Raji (cell line): ENCODE results near the gene FEN1.

Source experiments
- POLR2A ChIP-seq: IDR thresholded peaks from 2 replicates; pipeline ENCODE4 v1.6.1; 2011; ENCODE audit warnings: low read depth, low read length, control low read depth; ENCODE audit not compliant: insufficient read depth

The FEN1 gene

DNA sequence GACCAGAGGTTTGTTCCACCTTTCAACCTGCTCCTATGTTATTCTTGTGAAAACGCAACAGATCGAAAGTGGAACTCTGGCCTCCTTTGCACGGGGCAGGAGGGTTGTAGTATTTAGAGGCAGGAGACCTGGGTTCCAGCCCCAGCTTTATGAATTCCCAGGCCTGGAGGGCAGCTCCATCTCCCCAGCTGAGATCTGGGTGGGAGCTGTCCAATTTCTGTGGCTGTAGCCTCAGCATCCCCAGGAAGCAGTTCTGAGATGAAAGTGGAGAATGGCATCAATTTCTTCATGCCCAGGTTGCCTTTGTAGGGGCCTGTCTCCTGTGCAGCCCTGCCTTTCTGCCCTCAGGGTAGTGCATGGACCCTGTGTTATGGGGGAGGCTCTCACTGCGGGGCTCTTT lies 39.5 kb downstream of the FEN1 start:
- no peak for TF ChIP-seq POLR2A

- no peak for TF ChIP-seq POLR2A
Measured at GRCh38 chr11:61832754-61833153, 40.0 kb downstream of the FEN1 start.

DNA sequence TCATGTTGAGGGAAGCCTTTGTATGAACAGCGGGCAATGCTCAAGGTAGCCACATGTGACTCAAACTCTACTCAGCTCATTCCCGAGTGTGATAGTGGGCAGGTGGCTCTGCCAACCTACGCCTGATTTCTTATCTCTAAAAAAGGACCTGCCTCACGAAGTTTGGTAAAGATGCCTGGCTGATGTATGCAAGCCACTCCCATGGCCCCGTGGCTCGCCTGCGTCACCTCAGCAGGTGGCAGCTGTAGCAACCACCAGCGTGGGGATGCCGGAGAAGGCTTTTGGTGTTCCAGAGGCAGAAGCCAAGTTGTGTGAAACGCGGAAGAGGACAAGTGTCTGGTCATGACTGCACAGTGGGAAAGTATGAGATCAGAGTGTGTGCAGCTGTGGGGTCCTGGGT lies 40.8 kb downstream of the FEN1 start:
- TF ChIP-seq POLR2A = no peak

- no peak for TF ChIP-seq POLR2A
Measured at GRCh38 chr11:61833926-61834277, 41.2 kb downstream of the FEN1 start.

DNA sequence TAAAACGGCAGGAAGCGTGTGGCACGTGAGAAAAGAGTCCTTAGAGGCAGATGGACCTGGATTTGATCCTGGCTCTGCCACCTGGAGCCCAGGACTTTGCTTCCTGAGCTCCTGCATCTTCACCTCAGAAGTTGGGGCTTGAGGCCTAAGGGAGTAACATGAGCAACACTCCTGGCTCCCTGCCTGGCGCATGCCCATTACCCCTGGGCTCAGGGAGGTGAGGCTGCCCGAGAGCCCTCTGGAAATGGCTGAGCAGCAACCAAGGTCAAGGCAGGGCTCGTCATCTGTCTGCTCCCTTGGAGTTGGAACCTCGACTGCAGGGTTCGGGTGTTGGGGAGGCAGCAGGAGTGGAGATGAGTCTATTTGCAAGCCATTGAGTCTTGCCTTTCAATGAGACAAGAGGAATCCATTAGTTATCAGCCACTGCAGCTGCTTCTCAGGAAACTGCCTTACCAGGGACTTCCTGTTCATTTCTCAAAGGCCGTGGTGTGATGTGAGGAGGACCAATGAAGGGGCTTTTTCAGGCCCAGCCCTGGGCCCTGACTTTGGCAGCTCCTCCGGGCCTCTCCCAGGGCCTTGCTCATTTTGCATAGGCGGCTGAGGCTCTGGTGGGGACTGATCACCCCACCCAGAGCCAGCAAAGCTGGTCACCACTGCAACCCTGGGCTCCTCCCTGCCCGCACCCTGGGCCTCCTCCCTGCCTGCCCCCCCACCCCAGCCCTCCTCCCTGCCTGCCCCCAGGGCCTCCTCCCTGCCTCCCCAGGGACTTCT lies 41.8 kb downstream of the FEN1 start:
- peak; percentile 82 for TF ChIP-seq POLR2A

- TF ChIP-seq POLR2A = no peak
Measured at GRCh38 chr11:61836193-61836592, 43.5 kb downstream of the FEN1 start.

DNA sequence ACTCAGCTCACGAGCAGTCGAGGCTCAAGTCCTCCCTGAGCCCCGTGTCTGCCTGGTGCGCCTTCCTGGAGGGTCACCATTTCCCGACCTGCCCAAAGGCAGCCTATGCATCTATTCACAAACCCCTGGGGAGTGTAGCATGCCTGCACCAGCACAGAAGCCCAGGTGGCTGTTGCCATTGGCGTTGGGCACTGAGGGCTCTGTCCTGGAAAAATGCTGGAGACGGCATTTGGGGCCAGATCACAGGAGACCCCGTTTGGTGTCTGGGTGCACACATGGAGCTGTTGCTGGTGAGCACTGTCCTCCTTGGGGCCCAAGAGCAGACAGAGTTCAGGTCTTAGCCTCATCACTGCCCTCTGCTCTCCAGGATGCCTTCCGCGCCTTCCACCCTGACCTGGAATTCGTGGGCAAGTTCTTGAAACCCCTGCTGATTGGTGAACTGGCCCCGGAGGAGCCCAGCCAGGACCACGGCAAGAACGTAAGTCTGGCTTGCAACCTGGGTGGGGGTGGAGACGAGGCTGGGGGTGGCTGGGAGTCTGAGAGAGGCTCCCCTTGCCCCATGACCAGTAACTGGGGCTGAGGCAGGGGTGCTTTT lies 44.8 kb downstream of the FEN1 start:
- TF ChIP-seq POLR2A = no peak

- TF ChIP-seq POLR2A = no peak
Measured at GRCh38 chr11:61838501-61838900, 45.8 kb downstream of the FEN1 start.

DNA sequence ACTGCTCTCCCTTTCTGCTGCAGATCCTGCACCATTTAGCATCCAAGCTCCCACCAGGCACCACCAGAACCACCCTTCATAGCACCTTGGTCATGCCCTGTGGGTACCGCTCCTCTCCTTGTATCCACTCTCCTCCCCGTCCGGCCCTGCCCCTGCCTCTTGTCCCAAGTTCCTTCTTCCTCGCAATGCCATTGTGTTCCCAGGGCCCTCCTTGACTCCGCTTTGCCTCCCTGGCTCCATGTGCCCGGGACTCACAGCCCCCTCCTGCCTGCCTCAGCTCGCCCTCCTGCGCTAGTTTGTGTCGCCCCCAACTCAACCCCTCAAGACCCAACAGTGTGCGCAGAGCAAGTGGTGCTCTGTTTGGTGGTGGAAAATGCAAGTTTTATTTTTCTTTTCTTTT lies 46.2 kb downstream of the FEN1 start:
- TF ChIP-seq POLR2A = no peak

GRCh38 chr11:61839742-61840141 lies 47.0 kb downstream of the FEN1 start:
- TF ChIP-seq POLR2A = no peak

GRCh38 chr11:61840371-61840770 lies 47.7 kb downstream of the FEN1 start:
- no peak for TF ChIP-seq POLR2A

- no peak for TF ChIP-seq POLR2A
Measured at GRCh38 chr11:61841636-61842527, 49.2 kb downstream of the FEN1 start.

DNA sequence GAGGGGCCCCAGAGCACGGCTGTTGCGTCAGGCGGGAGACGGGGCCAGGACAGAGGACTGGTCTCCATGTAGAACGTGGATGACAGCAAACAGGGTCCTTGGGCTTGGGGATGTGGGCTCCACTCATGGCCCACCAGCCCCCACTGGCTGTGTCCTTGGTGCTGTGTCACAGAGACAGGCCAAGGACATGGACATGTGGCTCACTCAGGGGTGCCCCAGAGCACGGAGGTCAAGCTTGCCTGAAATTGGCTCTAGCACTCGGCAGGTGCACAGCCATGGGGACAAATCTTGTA lies 49.8 kb downstream of the FEN1 start:
- no peak for TF ChIP-seq POLR2A

DNA sequence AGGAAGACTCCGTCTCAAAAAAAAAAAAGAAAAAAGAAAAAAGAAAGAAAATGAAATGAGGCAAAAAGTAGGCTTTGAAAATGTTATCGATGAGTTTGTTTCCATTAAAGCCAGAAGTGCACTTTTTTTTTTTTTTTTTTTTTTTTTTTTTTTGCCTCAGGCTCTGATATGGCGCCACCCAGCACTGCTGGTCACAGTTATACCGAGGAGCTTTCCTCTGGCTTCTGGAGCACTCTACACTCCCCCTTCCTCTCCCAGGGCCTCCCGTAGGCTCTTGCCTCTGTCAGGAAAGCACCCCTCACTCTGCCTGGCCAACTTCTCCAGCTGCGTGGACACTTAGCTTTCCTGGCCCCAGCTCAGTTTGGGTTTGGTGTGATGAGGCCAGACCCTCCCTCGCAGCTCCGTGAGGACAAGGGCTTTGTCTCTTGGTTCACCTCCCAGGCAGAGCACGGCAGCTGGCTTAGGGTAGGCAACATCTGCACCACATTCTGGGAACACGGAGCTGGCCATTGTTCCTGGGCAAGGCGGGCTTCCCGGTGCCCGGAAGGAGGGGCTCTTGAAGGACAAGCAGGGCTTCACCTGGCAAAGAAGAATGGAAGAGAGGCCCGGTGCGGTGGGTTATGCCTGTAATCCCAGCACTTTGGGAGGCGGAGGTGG lies 52.3 kb downstream of the FEN1 start:
- TF ChIP-seq POLR2A = no peak

- TF ChIP-seq POLR2A = no peak
Measured at GRCh38 chr11:61846362-61847020, 53.8 kb downstream of the FEN1 start.
